Fibroblast of lung (primary cell): ENCODE results near the gene PRPF40B. TPM values are rescaled to one million over a fixed set of nuclear protein-coding genes. Genes with fewer than 3 reads are reported as not detected.

Source experiments
- DNase-seq, 2 donors: peaks; one replicate each; pipeline versions ENCODE4 v3.0.0 to v3.0.0-alpha.2; 2010; ENCODE audit warnings: low read depth in 2 of 2
- H2AFZ ChIP-seq: 2 replicates; pipeline ENCODE4 v1.5.1; 2012; ENCODE audit warnings: low read length, control low read depth, inconsistent platforms
- H3K27ac ChIP-seq: 2 replicates; pipeline ENCODE4 v1.5.1; 2011; ENCODE audit warnings: low read length, control low read depth; ENCODE audit not compliant: insufficient read depth
- H3K27me3 ChIP-seq: 2 replicates; pipeline ENCODE4 v1.5.1; 2011; ENCODE audit warnings: mild to moderate bottlenecking, low read length; ENCODE audit not compliant: control insufficient read depth, insufficient read depth
- H3K36me3 ChIP-seq: 2 replicates; pipeline ENCODE4 v1.5.1; 2011; ENCODE audit warnings: low read length; ENCODE audit not compliant: control insufficient read depth, insufficient read depth
- H3K4me1 ChIP-seq: 2 replicates; pipeline ENCODE4 v1.5.1; 2011; ENCODE audit warnings: low read length; ENCODE audit not compliant: control insufficient read depth, insufficient read depth; ENCODE audit errors: extremely low read depth
- H3K4me2 ChIP-seq: 2 replicates; pipeline ENCODE4 v1.5.1; 2011; ENCODE audit warnings: low read length, control low read depth; ENCODE audit not compliant: insufficient read depth; ENCODE audit errors: extremely low read depth
- H3K4me3 ChIP-seq, 4 experiments: fragments of 200-600 bp in 1 of 4; sonication (generic) in 1 of 4; replicated peaks in 1 of 4; 2 replicates each; pipeline ENCODE4 v1.5.1; 2011 to 2016; ENCODE audit warnings: low read length in 4 of 4, low read depth in 3 of 4, mild to moderate bottlenecking in 3 of 4, control low read depth in 2 of 4, inconsistent platforms in 1 of 4, mixed read lengths in 1 of 4; ENCODE audit not compliant: insufficient read depth in 1 of 4; ENCODE audit errors: control extremely low read depth in 1 of 4
- H3K79me2 ChIP-seq: 2 replicates; pipeline ENCODE4 v1.5.1; 2012; ENCODE audit warnings: mild to moderate bottlenecking, low read length, inconsistent platforms; ENCODE audit not compliant: control insufficient read depth, insufficient read depth
- H3K9ac ChIP-seq: 2 replicates; pipeline ENCODE4 v1.5.1; 2011; ENCODE audit warnings: mild to moderate bottlenecking, low read length, control low read depth; ENCODE audit not compliant: insufficient read depth
- H3K9me3 ChIP-seq: 2 replicates; pipeline ENCODE4 v1.5.1; 2012; ENCODE audit warnings: low read depth, low read length; ENCODE audit not compliant: control insufficient read depth, insufficient read depth
- H4K20me1 ChIP-seq: 2 replicates; pipeline ENCODE4 v1.5.1; 2011; ENCODE audit warnings: low read length; ENCODE audit not compliant: control insufficient read depth, insufficient read depth; ENCODE audit errors: extremely low read depth
- CTCF ChIP-seq, 2 donors: IDR thresholded peaks in 1 of 2; conservative IDR thresholded peaks in 1 of 2; 1 replicate in 1 of 2; 2 replicates in 1 of 2; pipeline ENCODE4 v1.5.1; 2011 to 2012; ENCODE audit warnings: low read length in 2 of 2, control low read depth in 1 of 2, inconsistent platforms in 1 of 2, low read depth in 1 of 2, mild to moderate bottlenecking in 1 of 2
- EZH2 ChIP-seq: IDR thresholded peaks from 2 replicates; pipeline ENCODE4 v1.5.1; 2012; ENCODE audit warnings: low read length, control low read depth, mild to moderate bottlenecking; ENCODE audit errors: missing control alignments
- polyA plus RNA-seq, 2 donors: library from polyadenylated mRNA; depleted of rRNA in 1 of 2; stranded (reverse) in 1 of 2; unstranded in 1 of 2; fragments of >200 nt; gene quantifications; 2 replicates each; pipeline ENCODE4 v1.2.1, GENCODE V29; 2011 to 2012; ENCODE audit warnings: missing spikeins in 1 of 2
- total RNA-seq: library from RNA; depleted of rRNA; stranded (reverse); fragments of >200 nt; gene quantifications from 2 replicates; pipeline ENCODE4 v1.2.1, GENCODE V29; 2014

The PRPF40B gene
- total and polyA plus RNA-seq, 2 donors (not counting 1 experiment from before 2014, with no cell fraction given): 6.4 to 11.7 TPM

- Histone ChIP-seq H3K27ac (no peak overlapping the region), H3K4me3 (no peak overlapping the region), H2AFZ (no peak overlapping the region), H3K27me3 (no peaks in the 10 kb centered on the region), H3K79me2 (peaks cover 1% of the 10 kb centered on the region), H4K20me1 (no peaks in the 10 kb centered on the region), H3K4me2 (no peak overlapping the region), H3K9ac (no peak overlapping the region), H3K9me3 (no peaks in the 10 kb centered on the region), H3K36me3 (no peaks in the 10 kb centered on the region), H3K4me1 (peaks cover 2% of the 10 kb centered on the region)
- TF ChIP-seq EZH2 (no peak), CTCF (conservative IDR thresholded peaks at IDR 0.05 in 1 of 2, IDR thresholded peaks at IDR 0.05 in 1 of 2; ENCODE audit: low read depth in 1 of 2, low read length in 2 of 2) (no peak)
- no peak for DNase-seq
Observed at GRCh38 chr12:49689785-49690184, 66.4 kb downstream of the PRPF40B start.

GRCh38 chr12:49692851-49693250 is 69.5 kb downstream of the PRPF40B start:
- TF ChIP-seq EZH2 (no peak), CTCF (conservative IDR thresholded peaks at IDR 0.05 in 1 of 2, IDR thresholded peaks at IDR 0.05 in 1 of 2; ENCODE audit: low read depth in 1 of 2, low read length in 2 of 2) (no peak)
- Histone ChIP-seq H4K20me1 (no peaks in the 10 kb centered on the region), H3K4me1 (peaks cover 2% of the 10 kb centered on the region), H3K4me2 (no peak overlapping the region), H3K27ac (no peak overlapping the region), H3K4me3 (no peak overlapping the region), H3K79me2 (peaks cover 1% of the 10 kb centered on the region), H3K27me3 (no peaks in the 10 kb centered on the region), H2AFZ (no peak overlapping the region), H3K9ac (no peak overlapping the region), H3K9me3 (no peaks in the 10 kb centered on the region), H3K36me3 (no peaks in the 10 kb centered on the region)
- no peak for DNase-seq

GRCh38 chr12:49693931-49694444 is 70.6 kb downstream of the PRPF40B start:
- Histone ChIP-seq H3K27me3 (no peaks in the 10 kb centered on the region), H3K79me2 (peaks cover 1% of the 10 kb centered on the region), H3K4me2 (no peak overlapping the region), H3K4me3 (no peak overlapping the region), H3K9ac (no peak overlapping the region), H3K36me3 (no peaks in the 10 kb centered on the region), H3K4me1 (peaks cover 4% of the 10 kb centered on the region), H3K27ac (no peak overlapping the region), H4K20me1 (no peaks in the 10 kb centered on the region), H2AFZ (no peak overlapping the region), H3K9me3 (no peaks in the 10 kb centered on the region)
- TF ChIP-seq EZH2 (no peak), CTCF (conservative IDR thresholded peaks at IDR 0.05 in 1 of 2, IDR thresholded peaks at IDR 0.05 in 1 of 2; ENCODE audit: low read depth in 1 of 2, low read length in 2 of 2) (no peak)
- DNase-seq: peak; percentile 33 to 41

Other genes with a start within 250 kb of the PRPF40B start
- 0.17 and 0.26 TPM in 2 replicates for gene KCNH3, start 84.5 kb upstream of the PRPF40B start, total RNA-seq
- gene KCNH3, start 84.5 kb upstream of the PRPF40B start, polyA plus RNA-seq: 0.05 and 0.09 TPM in 2 replicates
- gene MCRS1, start 55.4 kb upstream of the PRPF40B start, total RNA-seq: 37.5 and 52.2 TPM in 2 replicates
- gene MCRS1, start 55.4 kb upstream of the PRPF40B start, polyA plus RNA-seq: 51.1 and 55.4 TPM in 2 replicates
- 0.33 and 0.51 TPM in 2 replicates for gene FAM186B, start 17.9 kb upstream of the PRPF40B start, total RNA-seq
- 0.10 and 0.11 TPM in 2 replicates for gene FAM186B, start 17.9 kb upstream of the PRPF40B start, polyA plus RNA-seq
- gene FMNL3, start 83.8 kb downstream of the PRPF40B start, total RNA-seq: 17.2 and 22.5 TPM in 2 replicates
- gene FMNL3, start 83.8 kb downstream of the PRPF40B start, polyA plus RNA-seq: 13.6 and 15.0 TPM in 2 replicates
- gene TMBIM6, start 118.0 kb downstream of the PRPF40B start, total RNA-seq: 369 and 432 TPM in 2 replicates
- 830 and 879 TPM in 2 replicates for gene TMBIM6, start 118.0 kb downstream of the PRPF40B start, polyA plus RNA-seq
- 11.6 and 14.2 TPM in 2 replicates for gene NCKAP5L, start 204.9 kb downstream of the PRPF40B start, total RNA-seq
- 3.9 TPM in 2 replicates for gene NCKAP5L, start 204.9 kb downstream of the PRPF40B start, polyA plus RNA-seq
- 4.5 and 7.2 TPM in 2 replicates for gene BCDIN3D, start 219.5 kb downstream of the PRPF40B start, total RNA-seq
- gene BCDIN3D, start 219.5 kb downstream of the PRPF40B start, polyA plus RNA-seq: 2.5 and 3.2 TPM in 2 replicates